PFSK-1 (cell line): ENCODE measurements around the gene RCCD1.

Experiments
- FOXP2 ChIP-seq: optimal IDR thresholded peaks from 2 replicates; pipeline ENCODE3; 2011; ENCODE audit warnings: borderline replicate concordance, control low read depth, inconsistent platforms; ENCODE audit not compliant: insufficient read depth; ENCODE audit errors: extremely low read length, extremely low read depth
- POLR2AphosphoS5 ChIP-seq: IDR thresholded peaks from 2 replicates; pipeline ENCODE4 v1.6.1; 2012; ENCODE audit warnings: low read depth, mild to moderate bottlenecking, control low read depth, low read length, moderate library complexity
- REST ChIP-seq, 2 experiments: IDR thresholded peaks; 2 replicates each; pipeline versions ENCODE4 v1.6.1 to v1.8.0; 2011 to 2012; ENCODE audit warnings: low read depth in 2 of 2, low read length in 2 of 2, control low read depth in 1 of 2, inconsistent platforms in 1 of 2, mild to moderate bottlenecking in 1 of 2, moderate library complexity in 1 of 2; ENCODE audit not compliant: insufficient read depth in 1 of 2
- SIN3A ChIP-seq: IDR thresholded peaks from 2 replicates; pipeline ENCODE4 v1.6.1; 2012; ENCODE audit warnings: mild to moderate bottlenecking, low read length, moderate library complexity, borderline replicate concordance; ENCODE audit not compliant: insufficient read depth
- TAF1 ChIP-seq: IDR thresholded peaks from 2 replicates; pipeline ENCODE4 v1.6.1; 2012; ENCODE audit warnings: low read length, control low read depth, borderline replicate concordance; ENCODE audit not compliant: insufficient read depth

Gene RCCD1

GRCh38 chr15:91001209-91001608 lies 46.5 kb downstream of the RCCD1 start:
- TF ChIP-seq TAF1 = no peak
- TF ChIP-seq SIN3A = no peak
- no peak for TF ChIP-seq REST (IDR thresholded peaks at IDR 0.05; ENCODE audit: insufficient read depth in 1 of 2, low read depth in 2 of 2, low read length in 2 of 2)
- no peak for TF ChIP-seq POLR2AphosphoS5
- TF ChIP-seq FOXP2 = no peak

DNA sequence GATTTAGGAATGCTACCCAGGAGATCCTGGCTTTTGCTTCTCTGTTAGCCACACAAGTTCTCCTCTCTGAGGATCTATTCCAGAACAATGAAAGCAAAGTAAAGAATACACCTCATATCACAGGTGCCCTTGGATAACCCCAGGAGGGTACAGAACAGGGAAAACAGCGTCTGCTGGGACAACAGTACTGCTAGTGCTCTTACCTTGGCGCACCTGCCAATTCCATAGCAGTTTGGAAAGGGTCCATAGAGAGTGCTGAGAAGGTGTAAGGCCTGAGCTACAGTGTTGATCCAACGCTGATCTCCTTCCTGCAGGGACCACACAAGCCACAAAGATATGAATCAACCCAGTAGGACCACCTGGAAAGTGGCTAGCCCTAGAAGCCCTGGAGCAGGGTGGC lies 52.6 kb downstream of the RCCD1 start:
- TF ChIP-seq TAF1 (no peak), REST (IDR thresholded peaks at IDR 0.05; ENCODE audit: insufficient read depth in 1 of 2, low read depth in 2 of 2, low read length in 2 of 2) (no peak), SIN3A (no peak), FOXP2 (no peak), POLR2AphosphoS5 (no peak)
